Right kidney (tissue), 9 donors: Measurements from ENCODE around the gene CTDP1.

ENCODE experiments used
- DNase-seq: peaks from one replicate; pipeline ENCODE4 v3.0.0-alpha.2; 2016
- long read RNA-seq, 8 donors: transcript quantifications; one replicate each; lab custom pipeline, GENCODE V29; 2026

CTDP1 gene
- long read RNA-seq, donor 1, full-length matches to known transcripts: 1 of 8 reads
- long read RNA-seq, donor 1, partial matches to known transcripts: 7 of 8 reads
- long read RNA-seq, donor 1, other reads (novel, unspliced or antisense): 0 of 8 reads
- long read RNA-seq, donor 2, full-length matches to known transcripts: 2 of 2 reads
- long read RNA-seq, donor 2, partial matches to known transcripts: 0 of 2 reads
- long read RNA-seq, donor 2, other reads (novel, unspliced or antisense): 0 of 2 reads
- long read RNA-seq, donor 3, full-length matches to known transcripts: 1 of 1 reads
- long read RNA-seq, donor 3, partial matches to known transcripts: 0 of 1 reads
- long read RNA-seq, donor 3, other reads (novel, unspliced or antisense): 0 of 1 reads
- long read RNA-seq, donor 4, full-length matches to known transcripts: 3 of 10 reads
- long read RNA-seq, donor 4, partial matches to known transcripts: 7 of 10 reads
- long read RNA-seq, donor 4, other reads (novel, unspliced or antisense): 0 of 10 reads
- long read RNA-seq, donor 5, full-length matches to known transcripts: 2 of 9 reads
- long read RNA-seq, donor 5, partial matches to known transcripts: 7 of 9 reads
- long read RNA-seq, donor 5, other reads (novel, unspliced or antisense): 0 of 9 reads
- long read RNA-seq, donor 6, partial matches to known transcripts: 16 of 18 reads
- long read RNA-seq, donor 6, other reads (novel, unspliced or antisense): 0 of 18 reads
- long read RNA-seq, donor 7: 0 reads
- long read RNA-seq, donor 8, full-length matches to known transcripts: 2 of 2 reads
- long read RNA-seq, donor 8, partial matches to known transcripts: 0 of 2 reads
- long read RNA-seq, donor 8, other reads (novel, unspliced or antisense): 0 of 2 reads

- DNase-seq: peak; percentile 100
These were observed at the start of gene CTDP1 for GRCh38 chr18:79679552-79680099. TSS of gene CTDP1 (plus strand) at chr18:79679803. CDS start at chr18:79679948, 145 bp downstream.

- no peak for DNase-seq
These were observed 49.1 kb upstream of the CTDP1 start for GRCh38 chr18:79630281-79631095.

- DNase-seq: no peak
These were observed 48.5 kb upstream of the CTDP1 start for GRCh38 chr18:79631096-79631507.

GRCh38 chr18:79631761-79632446 is 47.7 kb upstream of the CTDP1 start:
- DNase-seq: no peak

GRCh38 chr18:79632765-79633164 is 46.8 kb upstream of the CTDP1 start:
- no peak for DNase-seq

GRCh38 chr18:79634186-79634585 is 45.4 kb upstream of the CTDP1 start:
- no peak for DNase-seq

GRCh38 chr18:79634593-79635426 is 44.8 kb upstream of the CTDP1 start:
- no peak for DNase-seq

- DNase-seq: no peak
These were observed 44.2 kb upstream of the CTDP1 start for GRCh38 chr18:79635427-79635726.

GRCh38 chr18:79637181-79637920 is 42.3 kb upstream of the CTDP1 start:
- DNase-seq: peak; percentile 44

GRCh38 chr18:79637921-79638909 is 41.4 kb upstream of the CTDP1 start:
- DNase-seq: no peak

GRCh38 chr18:79639072-79639829 is 40.4 kb upstream of the CTDP1 start:
- no peak for DNase-seq

- DNase-seq: no peak
These were observed 39.4 kb upstream of the CTDP1 start for GRCh38 chr18:79640064-79640672.

- DNase-seq: no peak
These were observed 38.7 kb upstream of the CTDP1 start for GRCh38 chr18:79640875-79641274.

- no peak for DNase-seq
These were observed 37.7 kb upstream of the CTDP1 start for GRCh38 chr18:79641722-79642497.

- no peak for DNase-seq
These were observed 37.0 kb upstream of the CTDP1 start for GRCh38 chr18:79642626-79643025.
